ENCODE results near the gene CCDC92. TPM values are rescaled to one million over a fixed set of nuclear protein-coding genes. Genes with fewer than 3 reads are reported as not detected.

CCDC92 gene
- total and polyA plus RNA-seq, 2 of the 8 experiments (the other 6 are each of a cell fraction or from before 2014, with no cell fraction given), result 0.43 to 0.51 TPM

- TF ChIP-seq ATF3 (IDR thresholded peaks at IDR 0.05; ENCODE audit: insufficient read depth, low read depth, low read length) (no peak), SIRT6 (IDR thresholded peaks at IDR 0.05; ENCODE audit: low read length) (no peak), CHD7 (IDR thresholded peaks at IDR 0.05; ENCODE audit: insufficient replicate concordance, low read length) (no peak), GTF2F1 (IDR thresholded peaks at IDR 0.05; ENCODE audit: borderline replicate concordance, low read depth, low read length) (no peak), CBX5 (IDR thresholded peaks at IDR 0.05; ENCODE audit: low read depth, low read length) (no peak), RAD21 (IDR thresholded peaks at IDR 0.05 in 1 of 2, conservative IDR thresholded peaks at IDR 0.05 in 1 of 2; ENCODE audit: low read depth in 2 of 2, low read length in 2 of 2) (no peak), ASH2L (IDR thresholded peaks at IDR 0.05; ENCODE audit: low read length) (no peak)
Observed at GRCh38 chr12:123948796-123949769, 23.5 kb downstream of the CCDC92 start (continued).
